Stimulated activated CD4-positive, alpha-beta T cell treated with anti-CD3 and anti-CD28 coated beads, Interleukin-2, amount 100 ng/mL, for 48 hours (primary cell): ENCODE measurements around the gene OBSCN.

Experiments used
- DNase-seq, 2 donors: peaks; one replicate each; pipeline ENCODE4 v3.0.0-alpha.2; 2020

OBSCN gene

DNA sequence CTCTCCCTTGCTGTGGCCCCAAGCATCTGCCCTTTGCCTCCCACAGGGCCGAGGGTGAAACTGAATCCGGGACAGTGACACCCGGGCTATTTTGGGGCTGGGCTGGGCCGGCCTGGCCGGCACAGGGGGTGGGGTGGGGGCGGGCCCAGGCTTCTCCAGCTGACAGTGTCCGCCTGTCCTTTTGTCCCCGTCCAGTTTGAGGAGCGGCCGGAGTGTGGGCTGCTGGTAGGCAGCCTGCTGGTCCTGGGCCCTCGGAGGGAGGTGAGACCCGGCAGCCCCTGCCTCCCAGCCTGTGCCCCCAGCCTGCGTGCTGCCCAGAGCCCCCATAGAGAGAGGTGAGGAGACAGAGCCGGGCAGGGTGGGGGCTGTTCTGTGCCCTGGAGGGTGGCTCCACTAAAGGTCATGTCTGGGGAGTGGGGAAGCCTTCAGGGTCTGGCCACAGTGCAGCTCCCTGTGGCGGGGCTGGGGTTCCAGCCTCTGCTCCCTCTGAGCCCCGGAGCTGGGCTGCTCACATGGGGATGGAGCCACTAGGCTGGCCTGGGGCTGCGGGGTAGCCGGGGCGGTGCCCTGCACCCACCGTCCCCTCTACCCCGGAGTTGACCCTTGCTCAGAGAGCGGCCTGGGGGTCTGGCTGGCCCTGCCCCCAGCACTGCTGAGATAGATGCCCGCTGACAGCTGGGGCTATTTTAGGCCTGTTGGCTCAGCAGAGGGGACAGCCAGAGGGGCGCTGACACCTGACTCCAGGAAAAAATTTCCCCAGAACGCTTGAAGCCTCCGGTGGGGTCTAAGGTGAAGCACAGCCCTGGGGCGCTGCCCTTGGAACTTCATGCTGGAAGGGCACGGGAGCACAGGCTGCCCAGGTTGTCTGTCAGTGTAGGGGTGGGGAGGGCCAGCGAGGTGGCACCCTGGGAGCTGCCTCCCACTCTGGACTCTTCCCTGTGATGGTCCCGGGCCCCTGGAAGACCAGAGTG lies at the start of gene OBSCN:
OBSCN (plus strand) TSS at position 194 of the 971 bp plus-strand sequence. CDS start 3,740 bp downstream, outside the sequence.
- DNase-seq: no peak

- DNase-seq: no peak
Observed at GRCh38 chr1:228158151-228159007, 49.5 kb upstream of the OBSCN start.

GRCh38 chr1:228159008-228159665 lies 48.7 kb upstream of the OBSCN start:
- no peak for DNase-seq

DNA sequence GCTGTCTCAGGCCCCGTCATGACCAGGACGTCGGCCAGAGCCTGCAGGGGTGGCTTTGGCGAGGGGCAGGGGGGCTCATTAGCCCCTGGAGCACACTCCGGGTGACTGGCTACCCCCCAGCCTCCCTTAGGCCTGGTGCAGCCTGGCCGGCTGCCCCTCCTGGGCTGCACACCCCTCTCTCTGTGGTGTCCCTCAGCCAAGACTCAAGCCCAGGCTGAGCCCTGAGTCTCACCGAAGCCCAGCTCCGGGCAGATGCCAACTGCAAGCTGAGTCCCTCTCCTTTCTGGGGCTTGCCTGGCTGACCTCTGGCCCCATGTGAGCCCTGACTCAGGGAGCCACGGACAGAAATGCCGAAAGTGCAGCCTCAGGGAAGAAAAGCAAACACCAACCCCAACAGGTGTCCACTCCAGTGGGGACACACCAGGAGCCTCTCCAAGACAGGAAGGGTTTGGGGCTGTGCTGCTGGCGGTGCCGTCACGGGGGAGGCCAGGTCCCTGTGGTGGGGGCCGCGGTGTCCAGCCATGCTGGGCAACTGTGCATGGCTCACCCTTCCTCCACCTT lies 47.6 kb upstream of the OBSCN start:
- DNase-seq: no peak

DNA sequence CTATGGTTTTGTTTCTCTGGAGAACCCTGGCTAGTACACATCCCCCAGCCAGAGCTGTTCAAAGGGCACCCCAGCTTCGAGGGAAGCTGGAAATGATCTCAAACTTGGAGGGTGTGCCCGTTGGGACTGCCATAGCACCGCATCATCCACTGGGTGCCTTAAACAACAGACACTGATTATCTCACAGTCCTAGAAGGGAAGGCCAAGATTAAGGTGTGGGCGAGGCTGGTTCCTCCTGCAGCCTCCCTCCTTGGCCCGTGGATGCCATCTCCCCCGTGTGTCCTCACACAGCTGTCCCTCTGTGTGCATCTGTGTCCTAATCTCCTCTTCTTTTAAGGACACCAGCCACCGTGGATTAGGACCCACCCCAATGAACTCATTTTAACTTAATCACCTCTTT lies 46.5 kb upstream of the OBSCN start:
- DNase-seq: no peak

- no peak for DNase-seq
Observed at GRCh38 chr1:228161866-228162265, 46.0 kb upstream of the OBSCN start.

- no peak for DNase-seq
Observed at GRCh38 chr1:228162286-228163006, 45.4 kb upstream of the OBSCN start.

DNA sequence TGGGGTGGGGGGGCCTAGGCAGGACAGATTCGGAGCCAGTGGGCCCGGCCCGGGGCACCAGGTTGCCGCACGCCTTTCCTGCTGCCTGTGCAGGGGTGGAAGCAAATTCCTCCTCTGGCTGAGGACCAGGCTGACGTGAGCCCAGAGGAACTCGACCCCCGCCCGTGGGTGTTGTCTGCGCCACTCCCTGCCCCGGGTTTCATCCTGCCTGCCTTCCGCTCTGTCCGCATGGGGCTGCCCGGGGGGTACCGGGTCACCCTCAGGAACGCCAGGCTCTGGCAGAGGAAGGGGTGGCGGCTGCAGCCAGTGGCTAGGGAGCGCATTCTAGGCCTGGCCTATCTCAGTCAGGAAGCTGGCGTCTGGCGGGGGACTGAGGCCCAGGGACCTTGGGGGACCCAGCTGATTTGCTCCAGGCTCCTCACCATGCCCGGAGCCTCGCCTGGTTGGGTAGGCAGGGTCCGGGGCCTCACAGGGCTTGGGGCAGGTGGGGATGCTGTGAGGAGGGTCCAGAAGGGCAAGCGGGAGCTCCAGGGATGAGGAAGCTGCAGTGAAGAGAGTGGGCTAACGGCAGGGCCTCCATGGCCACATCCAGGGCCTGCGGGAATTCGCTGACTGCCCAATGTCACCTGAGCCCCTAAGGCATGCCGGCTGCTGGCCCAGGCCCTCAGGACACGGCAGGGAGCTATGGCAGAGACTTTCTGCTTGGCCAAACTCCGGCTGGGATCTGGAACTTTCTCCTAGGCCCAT lies 44.7 kb upstream of the OBSCN start:
- no peak for DNase-seq

GRCh38 chr1:228163776-228164519 lies 43.9 kb upstream of the OBSCN start:
- DNase-seq: no peak

DNA sequence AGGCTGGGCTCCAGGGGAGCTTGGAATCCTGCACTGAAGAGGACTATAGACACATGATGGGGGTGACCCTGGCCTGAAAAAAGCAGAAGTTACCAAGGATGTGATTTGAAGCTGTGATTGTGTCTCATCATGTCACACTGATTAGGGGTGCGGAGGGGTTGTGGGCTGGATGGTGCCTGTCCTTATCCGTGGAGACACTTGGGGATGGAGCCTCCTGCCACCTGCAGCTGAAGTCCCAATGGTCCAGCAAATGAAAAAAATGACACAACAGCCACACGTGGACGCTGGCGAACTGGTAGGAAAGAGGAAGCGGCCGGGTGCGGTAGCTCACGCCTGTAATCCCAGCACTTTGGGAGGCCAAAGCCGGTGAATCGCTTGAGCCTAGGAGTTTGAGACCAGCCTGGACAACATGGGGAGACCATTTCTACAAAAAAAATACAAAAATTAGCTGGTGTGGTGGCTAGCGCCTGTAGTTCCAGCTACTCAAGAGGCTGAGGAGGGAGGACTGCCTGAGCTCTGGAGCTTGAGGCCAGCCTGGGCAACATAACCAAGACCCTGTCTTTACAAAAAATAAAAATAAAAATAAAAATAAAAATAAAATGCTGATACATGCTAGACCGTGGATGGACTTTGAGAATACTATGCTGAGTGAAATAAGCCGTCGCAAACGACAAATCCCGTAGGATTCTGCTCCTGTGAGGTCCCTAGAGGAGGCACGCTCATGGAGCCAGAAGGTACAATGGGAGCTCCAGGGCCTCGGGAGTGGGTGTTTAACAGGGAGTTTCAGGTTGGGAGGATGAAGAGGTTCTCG lies 43.1 kb upstream of the OBSCN start:
- DNase-seq: no peak

GRCh38 chr1:228165372-228166169 lies 42.3 kb upstream of the OBSCN start, which contains the start of gene IBA57:
TSS of gene IBA57 (plus strand) at chr1:228165804. CDS start at chr1:228165817, 13 bp downstream.
- DNase-seq: peak; percentile 99

- peak; percentile 35 to 36 for DNase-seq
Observed at GRCh38 chr1:228166170-228166936, 41.5 kb upstream of the OBSCN start.

DNA sequence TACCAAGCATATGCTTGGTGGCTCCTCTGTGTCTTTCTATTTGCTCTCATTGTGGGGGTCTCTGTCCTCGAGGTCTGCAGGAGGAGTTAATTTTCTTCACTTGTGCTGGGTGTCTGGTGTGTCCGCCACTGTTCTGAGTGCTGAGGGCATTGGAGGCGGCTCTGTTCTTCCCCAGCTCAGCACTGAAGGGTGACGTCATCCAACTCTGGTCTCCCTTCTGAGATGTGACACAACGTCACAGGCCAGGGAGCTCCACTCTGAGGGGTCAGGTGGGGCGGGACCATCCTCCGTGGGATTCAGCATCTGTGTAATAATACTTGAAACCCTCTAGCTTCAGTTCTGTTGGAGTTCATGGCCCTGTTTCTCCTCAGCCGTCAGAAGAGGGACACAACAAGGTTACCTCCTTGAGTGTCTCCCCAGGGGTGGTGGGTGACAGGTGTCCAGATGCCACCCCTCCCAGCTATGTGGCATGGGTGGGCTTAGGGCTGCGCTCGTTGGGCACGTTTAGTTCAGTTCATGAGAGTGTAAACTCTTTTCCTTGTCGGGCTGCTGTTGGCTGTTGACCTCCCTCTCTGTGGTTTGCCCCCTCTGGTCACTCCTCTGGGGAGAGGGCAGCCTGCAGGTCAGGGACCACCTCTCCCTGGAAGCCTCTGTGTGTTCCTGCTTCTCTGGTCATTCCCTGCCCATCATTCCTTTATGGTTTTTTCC lies 39.1 kb upstream of the OBSCN start:
- DNase-seq: no peak

- no peak for DNase-seq
Observed at GRCh38 chr1:228169345-228169744, 38.5 kb upstream of the OBSCN start.

- DNase-seq: no peak
Observed at GRCh38 chr1:228170666-228171065, 37.2 kb upstream of the OBSCN start.

DNA sequence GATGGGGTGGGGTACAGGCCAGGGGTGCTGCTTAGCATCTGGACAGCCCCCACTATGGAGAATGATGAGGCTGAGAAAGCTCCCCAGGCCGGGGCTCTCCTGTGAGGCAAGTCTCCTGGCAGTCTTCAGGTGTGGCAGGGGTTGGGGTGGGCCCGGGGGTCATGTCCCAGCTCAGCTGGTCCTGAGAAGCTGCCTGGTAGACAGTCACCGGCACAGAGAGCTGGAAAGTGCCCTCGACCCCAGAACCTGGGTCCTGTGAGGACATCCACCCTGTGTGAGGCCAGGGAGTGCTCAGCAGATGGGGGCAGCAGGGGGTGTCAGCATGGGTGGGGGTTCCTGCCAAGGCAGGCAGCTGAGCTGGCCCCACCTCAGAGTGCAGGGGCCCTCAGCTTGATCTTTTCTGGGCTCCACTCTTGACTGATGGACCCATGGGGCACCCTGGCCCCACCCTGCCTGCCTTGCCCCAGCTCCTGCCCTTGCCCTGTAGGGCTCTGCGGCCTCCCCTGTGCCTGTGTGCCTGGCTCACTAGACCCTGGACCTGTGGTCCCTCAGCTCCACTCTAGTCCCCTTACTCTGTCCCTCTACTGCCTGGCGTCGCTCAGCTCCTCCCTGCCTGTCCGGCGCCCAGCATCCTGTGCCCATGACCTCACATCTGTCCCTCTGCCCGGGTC lies 36.5 kb upstream of the OBSCN start:
- no peak for DNase-seq
